H9 (cell line): ENCODE results near the gene KCNE4. TPM values are rescaled to one million over a fixed set of nuclear protein-coding genes. Genes with fewer than 3 reads are reported as not detected.

Experiments used
- DNase-seq: peaks from one replicate; pipeline ENCODE4 v3.0.0-alpha.2; 2017
- H2AFZ ChIP-seq: one replicate; pipeline ENCODE4 v1.6.1; 2013; ENCODE audit warnings: mild to moderate bottlenecking, low read length, control low read depth, moderate library complexity
- H2AK5ac ChIP-seq: 2 replicates; pipeline ENCODE4 v1.6.1; 2013; ENCODE audit warnings: low read length, control low read depth, mixed read lengths; ENCODE audit not compliant: insufficient read length
- H2BK120ac ChIP-seq: one replicate; pipeline ENCODE4 v1.6.1; 2013; ENCODE audit warnings: low read depth, mild to moderate bottlenecking, low read length, control low read depth, inconsistent platforms; ENCODE audit not compliant: poor library complexity, severe bottlenecking
- H2BK12ac ChIP-seq: 2 replicates; pipeline ENCODE4 v1.6.1; 2013; ENCODE audit warnings: low read length, control low read depth, mixed read lengths, low read depth; ENCODE audit not compliant: insufficient read length
- H2BK15ac ChIP-seq: 2 replicates; pipeline ENCODE4 v1.6.1; 2013; ENCODE audit warnings: low read depth, low read length, control low read depth
- H2BK20ac ChIP-seq: one replicate; pipeline ENCODE4 v1.6.1; 2013; ENCODE audit warnings: low read depth, mild to moderate bottlenecking, low read length, control low read depth, inconsistent platforms; ENCODE audit not compliant: poor library complexity, severe bottlenecking
- H2BK5ac ChIP-seq: 2 replicates; pipeline ENCODE4 v1.6.1; 2013; ENCODE audit warnings: low read length, control low read depth, mixed read lengths; ENCODE audit not compliant: insufficient read length
- H3K14ac ChIP-seq: 2 replicates; pipeline ENCODE4 v1.6.1; 2013; ENCODE audit warnings: low read length, control low read depth; ENCODE audit not compliant: insufficient read depth
- H3K18ac ChIP-seq: 2 replicates; pipeline ENCODE4 v1.6.1; 2013; ENCODE audit warnings: low read depth, mild to moderate bottlenecking, mixed read lengths, low read length, control low read depth; ENCODE audit not compliant: insufficient read length
- H3K23ac ChIP-seq: 2 replicates; pipeline ENCODE4 v1.6.1; 2013; ENCODE audit warnings: low read length, control low read depth, mixed read lengths, low read depth; ENCODE audit not compliant: insufficient read length
- H3K23me2 ChIP-seq: 2 replicates; pipeline ENCODE4 v1.6.1; 2013; ENCODE audit warnings: low read depth, mild to moderate bottlenecking, mixed read lengths, low read length, control low read depth; ENCODE audit not compliant: insufficient read length, poor library complexity, severe bottlenecking
- H3K27ac ChIP-seq: 2 replicates; pipeline ENCODE4 v1.5.1; 2013; ENCODE audit warnings: low read length, control low read depth, mixed read lengths, low read depth; ENCODE audit not compliant: insufficient read length
- H3K27me3 ChIP-seq: 2 replicates; pipeline ENCODE4 v1.6.1; 2013; ENCODE audit warnings: low read length, control low read depth, inconsistent platforms; ENCODE audit not compliant: insufficient read depth
- H3K4ac ChIP-seq: 2 replicates; pipeline ENCODE4 v1.6.1; 2013; ENCODE audit warnings: low read depth, mild to moderate bottlenecking, control low read depth, inconsistent platforms, low read length, moderate library complexity
- H3K4me1 ChIP-seq: 2 replicates; pipeline ENCODE4 v1.6.1; 2013; ENCODE audit warnings: low read length, control low read depth, inconsistent platforms; ENCODE audit not compliant: insufficient read depth
- H3K4me2 ChIP-seq: 2 replicates; pipeline ENCODE4 v1.6.1; 2013; ENCODE audit warnings: low read length, control low read depth, mixed read lengths; ENCODE audit not compliant: insufficient read length, insufficient read depth
- H3K56ac ChIP-seq: 2 replicates; pipeline ENCODE4 v1.6.1; 2013; ENCODE audit warnings: low read depth, mild to moderate bottlenecking, mixed read lengths, low read length, control low read depth; ENCODE audit not compliant: insufficient read length
- H3K79me1 ChIP-seq: 2 replicates; pipeline ENCODE4 v1.6.1; 2013; ENCODE audit warnings: low read depth, mild to moderate bottlenecking, moderate library complexity, low read length, control low read depth, inconsistent platforms; ENCODE audit not compliant: insufficient read depth, poor library complexity, severe bottlenecking
- H3K79me2 ChIP-seq: 2 replicates; pipeline ENCODE4 v1.6.1; 2013; ENCODE audit warnings: low read length, control low read depth, inconsistent platforms; ENCODE audit not compliant: insufficient read depth
- H3K9ac ChIP-seq: 2 replicates; pipeline ENCODE4 v1.6.1; 2013; ENCODE audit warnings: low read length, control low read depth, mixed read lengths; ENCODE audit not compliant: insufficient read length; ENCODE audit errors: extremely low read depth
- H3K9me3 ChIP-seq: one replicate; pipeline ENCODE4 v1.6.1; 2013; ENCODE audit warnings: low read depth, low read length, inconsistent platforms; ENCODE audit not compliant: control insufficient read depth
- H3T11ph ChIP-seq: one replicate; pipeline ENCODE4 v1.6.1; 2013; ENCODE audit warnings: mild to moderate bottlenecking, low read length, control low read depth, inconsistent platforms
- H4K20me1 ChIP-seq: one replicate; pipeline ENCODE4 v1.6.1; 2013; ENCODE audit not compliant: control insufficient read depth, insufficient read length, insufficient read depth
- H4K5ac ChIP-seq: 2 replicates; pipeline ENCODE4 v1.6.1; 2013; ENCODE audit warnings: low read depth, mild to moderate bottlenecking, mixed read lengths, low read length, control low read depth; ENCODE audit not compliant: insufficient read length
- H4K8ac ChIP-seq: replicated peaks from 2 replicates; pipeline ENCODE4 v1.6.1; 2013; ENCODE audit warnings: low read length, control low read depth, mixed read lengths, low read depth; ENCODE audit not compliant: insufficient read length
- H4K91ac ChIP-seq: 2 replicates; pipeline ENCODE4 v1.6.1; 2013; ENCODE audit warnings: low read depth, mild to moderate bottlenecking, moderate library complexity, mixed read lengths, low read length, control low read depth; ENCODE audit not compliant: insufficient read length
- H3K27ac Mint-ChIP-seq, 3 experiments: 2 replicates in 2 of 3; 3 replicates in 1 of 3; pipeline ENCODE4 v1.8.0; 2020 to 2021; ENCODE audit warnings: mixed read lengths in 3 of 3, mild to moderate bottlenecking in 1 of 3, moderate library complexity in 1 of 3
- H3K27me3 Mint-ChIP-seq: 2 replicates; pipeline ENCODE4 v1.8.0; 2021; ENCODE audit warnings: low read depth, mild to moderate bottlenecking, moderate library complexity, mixed read lengths
- H3K36me3 Mint-ChIP-seq, 3 experiments: 2 replicates in 2 of 3; 3 replicates in 1 of 3; pipeline ENCODE4 v1.8.0; 2020 to 2021; ENCODE audit warnings: low read depth in 3 of 3, mixed read lengths in 3 of 3; ENCODE audit not compliant: insufficient read depth in 1 of 3
- H3K4me1 Mint-ChIP-seq, 2 experiments: 2 replicates each; pipeline ENCODE4 v1.8.0; 2020; ENCODE audit warnings: mixed read lengths in 2 of 2
- H3K4me3 Mint-ChIP-seq, 2 experiments: 2 replicates in 1 of 2; 3 replicates in 1 of 2; pipeline ENCODE4 v1.8.0; 2020 to 2021; ENCODE audit warnings: mild to moderate bottlenecking in 2 of 2, mixed read lengths in 2 of 2, moderate library complexity in 1 of 2
- H3K9me3 Mint-ChIP-seq, 2 experiments: 2 replicates in 1 of 2; 3 replicates in 1 of 2; pipeline ENCODE4 v1.8.0; 2020; ENCODE audit warnings: mild to moderate bottlenecking in 2 of 2, mixed read lengths in 2 of 2, moderate library complexity in 1 of 2
- WGBS: extraction: QIAGEN DNeasy Blood & Tissue Kit; methylation state at CpG from one replicate; pipeline ENCODE4 v1.1.7; 2013; ENCODE audit warnings: missing lambda C conversion rate, low lambda C conversion rate, mixed read lengths; ENCODE audit not compliant: insufficient read length; ENCODE audit errors: extremely low coverage; 5-methylcytosine and 5-hydroxymethylcytosine counted together
- total RNA-seq: library from RNA; stranded (reverse); gene quantifications from 2 replicates; pipeline ENCODE4 v1.2.1, GENCODE V29; 2021
- TF ChIP-seq, protein P1 (sequence below): fragments of 200-600 bp; sonication (generic); conservative IDR thresholded peaks from 3 replicates; pipeline ENCODE4 v1.8.0; 2021; ENCODE audit warnings: antibody characterized with exemption, mild to moderate bottlenecking

The KCNE4 gene
- total RNA-seq, 1 experiment from 2014 or later = 0.24 TPM

DNA sequence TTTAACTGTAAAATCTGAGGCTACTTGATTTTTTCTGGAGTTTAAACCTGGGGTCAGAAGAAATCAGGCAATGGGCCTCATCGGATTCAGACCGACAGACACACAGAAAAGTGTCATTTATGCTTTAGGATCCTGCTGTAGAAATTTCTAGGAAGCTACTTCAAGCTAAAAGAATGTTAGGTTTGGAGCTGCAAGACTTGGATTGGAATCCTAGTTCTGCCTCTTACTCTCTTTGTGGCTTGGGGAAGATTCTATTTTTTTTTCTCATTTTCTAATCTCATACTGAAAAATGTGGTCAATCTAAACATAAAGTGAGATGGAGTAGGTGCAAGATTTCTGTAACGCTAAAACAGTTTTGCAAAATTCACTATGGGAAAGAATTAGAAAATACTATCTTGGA is 48.8 kb upstream of the KCNE4 start:
- no peak overlapping the region for H2BK15ac ChIP-seq
- H3K4me2 ChIP-seq = no peak overlapping the region
- Mint-ChIP-seq H3K27me3 (peaks cover 1% of the 10 kb centered on the region; the same call in 1 of the 2 replicates), H3K9me3 (no peaks in the 10 kb centered on the region), H3K4me3 (no peak overlapping the region), H3K4me1 (no peaks in the 10 kb centered on the region), H3K36me3 (peaks cover 0 to 3% (median 0%) of the 10 kb centered on the region in 3 experiments; a peak in 2 of 7 replicates), H3K27ac (no peak overlapping the region)
- H3K23me2 ChIP-seq = no peaks in the 10 kb centered on the region
- H3K18ac ChIP-seq = no peak overlapping the region
- H2BK20ac ChIP-seq = no peak overlapping the region
- no peak overlapping the region for H3K56ac ChIP-seq
- no peaks in the 10 kb centered on the region for H3K4me1 ChIP-seq
- no peak overlapping the region for H3K23ac ChIP-seq
- no peak overlapping the region for H4K91ac ChIP-seq
- H3K79me1 ChIP-seq = no peaks in the 10 kb centered on the region
- DNase-seq = no peak
- H3K4ac ChIP-seq = no peak overlapping the region
- no CpG with 5 or more reads among the region's 3 CpGs for WGBS
- no peak overlapping the region for H3K27ac ChIP-seq
- H4K8ac ChIP-seq = no peak overlapping the region
- H4K20me1 ChIP-seq = no peaks in the 10 kb centered on the region
- H2BK12ac ChIP-seq = no peak overlapping the region
- H2BK120ac ChIP-seq = no peak overlapping the region
- H3T11ph ChIP-seq = no peak overlapping the region
- H3K14ac ChIP-seq = no peak overlapping the region
- no peaks in the 10 kb centered on the region for H3K27me3 ChIP-seq
- H3K9me3 ChIP-seq = no peaks in the 10 kb centered on the region
- no peak overlapping the region for H4K5ac ChIP-seq
- H3K79me2 ChIP-seq = no peaks in the 10 kb centered on the region
- H2AFZ ChIP-seq = no peak overlapping the region
- H3K9ac ChIP-seq = no peak overlapping the region
- TF ChIP-seq, protein P1, sequence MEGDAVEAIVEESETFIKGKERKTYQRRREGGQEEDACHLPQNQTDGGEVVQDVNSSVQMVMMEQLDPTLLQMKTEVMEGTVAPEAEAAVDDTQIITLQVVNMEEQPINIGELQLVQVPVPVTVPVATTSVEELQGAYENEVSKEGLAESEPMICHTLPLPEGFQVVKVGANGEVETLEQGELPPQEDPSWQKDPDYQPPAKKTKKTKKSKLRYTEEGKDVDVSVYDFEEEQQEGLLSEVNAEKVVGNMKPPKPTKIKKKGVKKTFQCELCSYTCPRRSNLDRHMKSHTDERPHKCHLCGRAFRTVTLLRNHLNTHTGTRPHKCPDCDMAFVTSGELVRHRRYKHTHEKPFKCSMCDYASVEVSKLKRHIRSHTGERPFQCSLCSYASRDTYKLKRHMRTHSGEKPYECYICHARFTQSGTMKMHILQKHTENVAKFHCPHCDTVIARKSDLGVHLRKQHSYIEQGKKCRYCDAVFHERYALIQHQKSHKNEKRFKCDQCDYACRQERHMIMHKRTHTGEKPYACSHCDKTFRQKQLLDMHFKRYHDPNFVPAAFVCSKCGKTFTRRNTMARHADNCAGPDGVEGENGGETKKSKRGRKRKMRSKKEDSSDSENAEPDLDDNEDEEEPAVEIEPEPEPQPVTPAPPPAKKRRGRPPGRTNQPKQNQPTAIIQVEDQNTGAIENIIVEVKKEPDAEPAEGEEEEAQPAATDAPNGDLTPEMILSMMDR = no peak
- H2BK5ac ChIP-seq = no peak overlapping the region
- no peak overlapping the region for H2AK5ac ChIP-seq
